HepG2 (cell line): ENCODE data around the gene ZNF3. TPM values are rescaled to one million over a fixed set of nuclear protein-coding genes. Genes with fewer than 3 reads are reported as not detected.
A peak's percentile ranks its signal among the peaks of the same experiment; 100 is the strongest.

Experiments used
- ATAC-seq: fragments of 200-7000 bp; cut with Tn5 transposase; 3 replicates; pipeline ENCODE4 v1.9.1; 2020; ENCODE audit warnings: mild to moderate bottlenecking, moderate library complexity
- BruUV-seq: library from RNA; stranded (reverse); fragments of 400-500 nt; replicated peaks from 2 replicates; lab custom pipeline; 2021; lab: Mats Ljungman, UMichigan
- CTCF ChIA-PET: fragments of 300-600 bp; formaldehyde crosslinking; extraction: SDS; loops from one replicate; lab custom pipeline; 2021; ENCODE audit warnings: low total read pairs, inconsistent platforms, low intra/inter-chr PET ratio; lab: Yijun Ruan, JAX
- POLR2A ChIA-PET: fragments of 350-600 bp; sonication (Branson Sonifier 250); formaldehyde crosslinking; loops from one replicate; lab custom pipeline; 2020; ENCODE audit warnings: antibody characterized with exemption, inconsistent platforms; lab: Yijun Ruan, JAX
- DNase-seq: peaks from one replicate; pipeline ENCODE4 v3.0.0-alpha.2; 2015; ENCODE audit warnings: low spot score
- FAIRE-seq: peaks from 3 replicates; lab custom pipeline; 2011; peaks lifted over from hg19 to GRCh38; lab: Jason Lieb, UNC
- H2AFZ ChIP-seq: one replicate; pipeline ENCODE4 v1.6.1; 2011; ENCODE audit warnings: low read length, inconsistent platforms
- H3K27ac ChIP-seq: fragments of 300-600 bp; 3 replicates; pipeline ENCODE4 v1.8.0; 2011; ENCODE audit warnings: mixed run types, mild to moderate bottlenecking, mixed read lengths, low read length, inconsistent platforms; ENCODE audit not compliant: insufficient read depth; ENCODE audit errors: extremely low read length
- H3K27me3 ChIP-seq, 2 experiments: fragments of 200-600 bp in 1 of 2; 2 replicates in 1 of 2; 3 replicates in 1 of 2; pipeline versions ENCODE4 v1.6.0 to v1.8.0; 2011; ENCODE audit warnings: low read length in 2 of 2, mild to moderate bottlenecking in 2 of 2, moderate library complexity in 2 of 2, inconsistent platforms in 1 of 2; ENCODE audit not compliant: insufficient read depth in 2 of 2, control insufficient read depth in 1 of 2
- H3K36me3 ChIP-seq, 2 experiments: fragments of 200-600 bp in 1 of 2; replicated peaks in 1 of 2; 2 replicates in 1 of 2; 3 replicates in 1 of 2; pipeline versions ENCODE4 v1.5.1 to v1.8.0; 2011; ENCODE audit warnings: low read length in 2 of 2, inconsistent platforms in 1 of 2; ENCODE audit not compliant: insufficient read depth in 2 of 2, control insufficient read depth in 1 of 2
- H3K4me1 ChIP-seq: 2 replicates; pipeline ENCODE4 v1.5.1; 2012; ENCODE audit warnings: low read length, inconsistent platforms; ENCODE audit not compliant: insufficient read depth
- H3K4me2 ChIP-seq: 2 replicates; pipeline ENCODE4 v1.6.0; 2011; ENCODE audit warnings: low read depth, low read length, inconsistent platforms
- H3K4me3 ChIP-seq, 3 experiments: fragments of 200-600 bp in 1 of 3; sonication (generic), shearing (Covaris generic) in 1 of 3; replicated peaks in 1 of 3; 2 replicates each; pipeline ENCODE4 v1.5.1; 2011 to 2016; ENCODE audit warnings: low read length in 3 of 3, inconsistent platforms in 2 of 3, low read depth in 2 of 3, mild to moderate bottlenecking in 2 of 3, control low read depth in 1 of 3, mixed read lengths in 1 of 3; ENCODE audit not compliant: insufficient read depth in 1 of 3
- H3K79me2 ChIP-seq: one replicate; pipeline ENCODE4 v1.6.1; 2011; ENCODE audit warnings: low read length, inconsistent platforms; ENCODE audit not compliant: insufficient read depth
- H3K9ac ChIP-seq: 2 replicates; pipeline ENCODE4 v1.6.0; 2011; ENCODE audit warnings: mild to moderate bottlenecking, low read depth, low read length, inconsistent platforms; ENCODE audit not compliant: insufficient read depth
- H3K9me3 ChIP-seq: 2 replicates; pipeline ENCODE4 v1.5.1; 2012; ENCODE audit warnings: mild to moderate bottlenecking, low read length
- H4K20me1 ChIP-seq: 2 replicates; pipeline ENCODE4 v1.6.0; 2011; ENCODE audit warnings: inconsistent platforms, mild to moderate bottlenecking, low read length, moderate library complexity; ENCODE audit not compliant: insufficient read depth
- CBX2 ChIP-seq, 2 experiments: fragments of 200-600 bp in 1 of 2; sonication (generic); formaldehyde crosslinking in 1 of 2; IDR thresholded peaks; 2 replicates each; pipeline versions ENCODE4 v1.7.0 to v1.8.1; 2018 to 2022; ENCODE audit warnings: low read depth in 2 of 2, low read length in 1 of 2, mild to moderate bottlenecking in 1 of 2, missing genetic modification reagents in 1 of 2
- GATA4 ChIP-seq: sonication (generic); IDR thresholded peaks from 2 replicates; pipeline ENCODE4 v1.6.1; 2016; ENCODE audit warnings: antibody characterized with exemption, low read depth, borderline replicate concordance
- HCFC1 ChIP-seq: fragments of 150-350 bp; IDR thresholded peaks from 2 replicates; pipeline ENCODE4 v1.6.1; 2014; ENCODE audit warnings: low read depth, low read length
- MAFG ChIP-seq: sonication (generic); formaldehyde crosslinking; IDR thresholded peaks from 2 replicates; pipeline ENCODE4 v1.5.1; 2020; ENCODE audit warnings: mild to moderate bottlenecking, missing genetic modification reagents
- RFXANK ChIP-seq: IDR thresholded peaks from 2 replicates; pipeline ENCODE4 v1.6.1; 2016
- SRSF4 ChIP-seq: fragments of 200-400 bp; formaldehyde crosslinking; IDR thresholded peaks from one replicate; pipeline ENCODE4 v1.6.1; 2018; ENCODE audit warnings: mild to moderate bottlenecking, low read depth, low read length, moderate library complexity; ENCODE audit not compliant: poor library complexity, severe bottlenecking
- ZNF17 ChIP-seq: sonication (generic); formaldehyde crosslinking; IDR thresholded peaks from 2 replicates; pipeline ENCODE4 v1.5.0; 2020; ENCODE audit warnings: mild to moderate bottlenecking, missing genetic modification reagents
- ZNF256 ChIP-seq: sonication (generic); formaldehyde crosslinking; conservative IDR thresholded peaks from 2 replicates; pipeline ENCODE4 v1.4.0; 2020; ENCODE audit warnings: missing genetic modification reagents
- ZNF460 ChIP-seq: sonication (generic); formaldehyde crosslinking; IDR thresholded peaks from 2 replicates; pipeline ENCODE4 v1.5.1; 2020; ENCODE audit warnings: missing genetic modification reagents, mild to moderate bottlenecking, borderline replicate concordance
- ZNF749 ChIP-seq: sonication (generic); formaldehyde crosslinking; IDR thresholded peaks from 2 replicates; pipeline ENCODE4 v1.8.0; 2022; ENCODE audit warnings: mild to moderate bottlenecking, missing genetic modification reagents, moderate library complexity, borderline replicate concordance
- WGBS: methylation state at CpG from one replicate; pipeline ENCODE4 v1.1.6; 2017; ENCODE audit warnings: low lambda C conversion rate; 5-methylcytosine and 5-hydroxymethylcytosine counted together
- in situ Hi-C: cut with HindIII; loops from 2 replicates; pipeline ENCODE4 v1.10.0; 2017; ENCODE audit warnings: low pct_unique_long_range_greater_than_20kb; ENCODE audit not compliant: extremely low pct_ligation_motif_present
- intact Hi-C: fragments of 100-400 bp; cut with micrococcal nuclease; formaldehyde crosslinking; loops from one replicate; pipeline ENCODE4 v1.10.0; 2022; ENCODE audit not compliant: unreplicated experiment
- polyA plus RNA-seq, 8 experiments: library from polyadenylated mRNA; depleted of rRNA in 3 of 8; stranded (reverse) in 7 of 8; unstranded in 1 of 8; fragments of >200 nt; fragmentation: Illumina TruSeq in 4 of 8; extraction: Trizol in 4 of 8; gene quantifications; 2 replicates each; pipeline versions ENCODE4 v1.2.1 to v1.2.3, GENCODE V29; 2011 to 2016; ENCODE audit warnings: low read depth in 4 of 8, missing spikeins in 1 of 8, mixed read lengths in 1 of 8; ENCODE audit not compliant: insufficient read depth in 1 of 8
- total RNA-seq, 5 experiments: library from RNA; depleted of rRNA; stranded (reverse); fragments of >200 nt; fragmentation: Illumina TruSeq; extraction: Trizol; gene quantifications; 2 replicates each; pipeline ENCODE4 v1.2.3, GENCODE V29; 2016; ENCODE audit warnings: low read depth in 1 of 5
- TF ChIP-seq, protein P1 (sequence below): sonication (generic); formaldehyde crosslinking; IDR thresholded peaks from 2 replicates; pipeline ENCODE4 v1.4.0; 2020; ENCODE audit warnings: mild to moderate bottlenecking, low read depth, missing genetic modification reagents
- TF ChIP-seq, protein P2 (sequence below): sonication (generic); formaldehyde crosslinking; IDR thresholded peaks from 2 replicates; pipeline ENCODE4 v1.5.1; 2020; ENCODE audit warnings: missing genetic modification reagents, mild to moderate bottlenecking, borderline replicate concordance
- TF ChIP-seq, protein P3 (sequence below): sonication (generic); formaldehyde crosslinking; IDR thresholded peaks from 2 replicates; pipeline ENCODE4 v1.4.0; 2020; ENCODE audit warnings: mild to moderate bottlenecking, missing genetic modification reagents
- TF ChIP-seq, protein P4 (sequence below): sonication (generic); formaldehyde crosslinking; IDR thresholded peaks from 2 replicates; pipeline ENCODE4 v1.4.0; 2020; ENCODE audit warnings: missing genetic modification reagents

ZNF3 gene
- total and polyA plus RNA-seq, 2 of the 13 experiments (the other 11 are each of a cell fraction or from before 2014, with no cell fraction given), result 33.7 to 56.9 TPM

DNA sequence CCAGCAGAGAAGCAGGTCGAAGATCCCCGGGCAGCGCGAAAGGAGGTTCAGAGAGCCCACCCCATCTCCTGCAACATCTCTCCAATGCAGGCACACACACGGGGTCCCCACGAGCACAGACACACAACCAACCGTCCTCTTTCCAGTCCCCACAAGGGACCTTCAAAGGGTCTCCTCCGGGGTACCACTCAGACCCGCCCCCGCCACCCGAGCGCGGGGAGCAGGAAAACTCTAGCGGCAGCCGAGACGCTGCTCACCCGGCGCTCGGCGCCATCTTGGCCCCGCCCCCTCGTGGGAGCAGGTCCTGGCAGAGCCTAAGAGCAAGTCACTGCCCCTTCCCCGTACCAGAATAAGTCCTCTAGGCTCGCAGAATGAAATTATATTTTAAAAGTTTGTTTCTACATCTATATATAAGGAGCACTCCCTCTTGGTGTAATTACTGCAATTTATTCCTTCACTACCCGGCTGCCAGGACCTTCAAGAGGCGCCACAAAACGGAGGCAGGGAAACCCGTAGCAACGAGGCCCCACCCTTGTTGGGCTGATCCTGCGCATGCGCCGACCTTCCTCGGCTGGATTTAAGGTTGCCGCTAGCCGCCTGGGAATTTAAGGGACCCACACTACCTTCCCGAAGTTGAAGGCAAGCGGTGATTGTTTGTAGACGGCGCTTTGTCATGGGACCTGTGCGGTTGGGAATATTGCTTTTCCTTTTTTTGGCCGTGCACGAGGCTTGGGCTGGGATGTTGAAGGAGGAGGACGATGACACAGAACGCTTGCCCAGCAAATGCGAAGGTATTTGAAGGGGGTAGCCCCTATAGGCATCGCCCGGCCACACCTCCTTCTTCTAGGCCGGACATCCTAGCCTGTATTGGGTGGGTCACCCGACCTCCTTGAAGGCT is 37.8 kb upstream of the ZNF3 start, which contains the start of the genes CNPY4 and TAF6:
Gene CNPY4, plus strand, starts transcription at position 563 of the 898 bp plus-strand sequence. Its CDS starts 111 bp downstream, at position 674.
Gene TAF6, minus strand, starts transcription at position 287 of the 898 bp plus-strand sequence. CDS start 5,149 bp downstream, outside the sequence.
- H3K4me1 ChIP-seq, result peaks cover 37% of the 10 kb centered on the region
- no peaks in the 10 kb centered on the region; a peak in 1 of 5 replicates for H3K27me3 ChIP-seq
- peak; percentile 89 for DNase-seq
- peak; percentile 65 for FAIRE-seq
- WGBS, result under 1% methylated on average over 23 of the region's 49 CpGs
- peak within 1 kb of the TSS; percentile 71 for H2AFZ ChIP-seq
- no peaks in the 10 kb centered on the region for H3K9me3 ChIP-seq
- ChIA-PET CTCF (no interaction called here), POLR2A (interaction anchor here (2.0 kb wide), 1 partner anchor 18 kb away, joined by 21 read pairs; the partner anchor contains the start of genes AP4M1 and MCM7)
- peak within 1 kb of the TSS; percentile 87 for H3K9ac ChIP-seq
- H3K36me3 ChIP-seq, result no peaks in the 10 kb centered on the region; a peak in 1 of 5 replicates
- peak; percentile 66 for ATAC-seq
- in situ Hi-C loops, result no loop called here
- H3K27ac ChIP-seq, result peak within 1 kb of the TSS; percentile 77
- no TSS peak for BruUV-seq
- intact Hi-C loops, result loop anchor here (2.0 kb wide), 1 partner anchor 19 kb away; the partner anchor contains the start of genes AP4M1 and MCM7
- H3K79me2 ChIP-seq, result peaks cover 8% of the 10 kb centered on the region
- peak within 1 kb of the TSS; percentile 98 for H3K4me2 ChIP-seq
- no peaks in the 10 kb centered on the region for H4K20me1 ChIP-seq
- peak within 1 kb of the TSS; percentile 72 to 98 (median 95) for H3K4me3 ChIP-seq
- TF ChIP-seq ZNF460 (CRISPR knock-in tag) (no peak), CBX2 (IDR thresholded peaks at IDR 0.05; ENCODE audit: low read depth, low read length) (no peak), CBX2 (CRISPR knock-in tag; IDR thresholded peaks at IDR 0.05; ENCODE audit: low read depth) (no peak), MAFG (CRISPR knock-in tag) (no peak), HCFC1 (no peak; the same call in 1 of the 2 replicates), GATA4 (no peak), RFXANK (CRISPR knock-in tag) (0 out of 2 replicates have a peak, but pooled peaks have one; percentile 40), SRSF4 (no peak), ZNF749 (0 out of 2 replicates have a peak, but pooled peaks have one; percentile 79), ZNF17 (CRISPR knock-in tag) (no peak), ZNF256 (CRISPR knock-in tag) (peak; percentile 87)
- TF ChIP-seq, protein P1, sequence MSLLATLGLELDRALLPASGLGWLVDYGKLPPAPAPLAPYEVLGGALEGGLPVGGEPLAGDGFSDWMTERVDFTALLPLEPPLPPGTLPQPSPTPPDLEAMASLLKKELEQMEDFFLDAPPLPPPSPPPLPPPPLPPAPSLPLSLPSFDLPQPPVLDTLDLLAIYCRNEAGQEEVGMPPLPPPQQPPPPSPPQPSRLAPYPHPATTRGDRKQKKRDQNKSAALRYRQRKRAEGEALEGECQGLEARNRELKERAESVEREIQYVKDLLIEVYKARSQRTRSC (CRISPR knock-in tag), result no peak
- TF ChIP-seq, protein P2, sequence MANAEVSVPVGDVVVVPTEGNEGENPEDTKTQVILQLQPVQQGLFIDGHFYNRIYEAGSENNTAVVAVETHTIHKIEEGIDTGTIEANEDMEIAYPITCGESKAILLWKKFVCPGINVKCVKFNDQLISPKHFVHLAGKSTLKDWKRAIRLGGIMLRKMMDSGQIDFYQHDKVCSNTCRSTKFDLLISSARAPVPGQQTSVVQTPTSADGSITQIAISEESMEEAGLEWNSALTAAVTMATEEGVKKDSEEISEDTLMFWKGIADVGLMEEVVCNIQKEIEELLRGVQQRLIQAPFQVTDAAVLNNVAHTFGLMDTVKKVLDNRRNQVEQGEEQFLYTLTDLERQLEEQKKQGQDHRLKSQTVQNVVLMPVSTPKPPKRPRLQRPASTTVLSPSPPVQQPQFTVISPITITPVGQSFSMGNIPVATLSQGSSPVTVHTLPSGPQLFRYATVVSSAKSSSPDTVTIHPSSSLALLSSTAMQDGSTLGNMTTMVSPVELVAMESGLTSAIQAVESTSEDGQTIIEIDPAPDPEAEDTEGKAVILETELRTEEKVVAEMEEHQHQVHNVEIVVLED (CRISPR knock-in tag), result peak; percentile 46; the same call in 1 of the 2 replicates
- TF ChIP-seq, protein P3, sequence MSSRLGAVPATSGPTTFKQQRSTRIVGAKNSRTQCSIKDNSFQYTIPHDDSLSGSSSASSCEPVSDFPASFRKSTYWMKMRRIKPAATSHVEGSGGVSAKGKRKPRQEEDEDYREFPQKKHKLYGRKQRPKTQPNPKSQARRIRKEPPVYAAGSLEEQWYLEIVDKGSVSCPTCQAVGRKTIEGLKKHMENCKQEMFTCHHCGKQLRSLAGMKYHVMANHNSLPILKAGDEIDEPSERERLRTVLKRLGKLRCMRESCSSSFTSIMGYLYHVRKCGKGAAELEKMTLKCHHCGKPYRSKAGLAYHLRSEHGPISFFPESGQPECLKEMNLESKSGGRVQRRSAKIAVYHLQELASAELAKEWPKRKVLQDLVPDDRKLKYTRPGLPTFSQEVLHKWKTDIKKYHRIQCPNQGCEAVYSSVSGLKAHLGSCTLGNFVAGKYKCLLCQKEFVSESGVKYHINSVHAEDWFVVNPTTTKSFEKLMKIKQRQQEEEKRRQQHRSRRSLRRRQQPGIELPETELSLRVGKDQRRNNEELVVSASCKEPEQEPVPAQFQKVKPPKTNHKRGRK, result no peak
- TF ChIP-seq, protein P4, sequence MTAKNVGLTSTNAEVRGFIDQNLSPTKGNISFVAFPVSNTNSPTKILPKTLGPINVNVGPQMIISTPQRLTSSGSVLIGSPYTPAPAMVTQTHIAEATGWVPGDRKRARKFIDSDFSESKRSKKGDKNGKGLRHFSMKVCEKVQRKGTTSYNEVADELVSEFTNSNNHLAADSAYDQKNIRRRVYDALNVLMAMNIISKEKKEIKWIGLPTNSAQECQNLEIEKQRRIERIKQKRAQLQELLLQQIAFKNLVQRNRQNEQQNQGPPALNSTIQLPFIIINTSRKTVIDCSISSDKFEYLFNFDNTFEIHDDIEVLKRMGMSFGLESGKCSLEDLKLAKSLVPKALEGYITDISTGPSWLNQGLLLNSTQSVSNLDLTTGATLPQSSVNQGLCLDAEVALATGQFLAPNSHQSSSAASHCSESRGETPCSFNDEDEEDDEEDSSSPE (CRISPR knock-in tag), result peak; percentile 71; the same call in 1 of the 2 replicates
